ENCODE results near the gene FMO4. TPM values are rescaled to one million over a fixed set of nuclear protein-coding genes. Genes with fewer than 3 reads are reported as not detected.

The FMO4 gene
- total and polyA plus RNA-seq, 10 of the 15 experiments (the other 5 are each of a cell fraction or from before 2014, with no cell fraction given) = 0.26 to 3.0 (median 1.1) TPM

- ChIA-PET RAD21 (ENCODE audit: unreplicated experiment) (no interaction called here), SMC1A (ENCODE audit: uncharacterized antibody, unreplicated experiment) (interaction anchor here (2.0 kb wide), 1 partner anchor 15 kb away, joined by 7 read pairs; the partner anchor contains the start of gene FMO4), CTCF (no interaction called here), POLR2A (no interaction called here)
- in situ Hi-C loops (cut with MboI) = no loop called here
- intact Hi-C loops (cut with micrococcal nuclease; ENCODE audit: unreplicated experiment) = no loop called here
- TF ChIP-seq NR2C1 (IDR thresholded peaks at IDR 0.05) (no peak), TARDBP (IDR thresholded peaks at IDR 0.05; ENCODE audit: borderline replicate concordance) (no peak), ZBED1 (IDR thresholded peaks at IDR 0.05; ENCODE audit: borderline replicate concordance) (no peak), USF2 (IDR thresholded peaks at IDR 0.05; ENCODE audit: borderline replicate concordance, low read depth, low read length) (no peak), RELB (IDR thresholded peaks at IDR 0.05; ENCODE audit: low read depth) (no peak), ATF2 (IDR thresholded peaks at IDR 0.05; ENCODE audit: low read length) (no peak), MAX (IDR thresholded peaks at IDR 0.05; ENCODE audit: low read depth, low read length) (no peak), SMARCA5 (IDR thresholded peaks at IDR 0.05) (no peak), IKZF1 (conservative IDR thresholded peaks at IDR 0.05) (no peak), NFYA (IDR thresholded peaks at IDR 0.05; ENCODE audit: borderline replicate concordance, low read depth, low read length) (no peak), BACH1 (IDR thresholded peaks at IDR 0.05; ENCODE audit: borderline replicate concordance) (no peak), TCF12 (IDR thresholded peaks at IDR 0.05; ENCODE audit: low read depth, low read length) (no peak), LARP7 (IDR thresholded peaks at IDR 0.05) (no peak), MEF2B (IDR thresholded peaks at IDR 0.05; ENCODE audit: partially characterized antibody, poor library complexity, severe bottlenecking) (no peak), CBX5 (IDR thresholded peaks at IDR 0.05; ENCODE audit: low read depth) (no peak), RBBP5 (conservative IDR thresholded peaks at IDR 0.05) (no peak), NKRF (conservative IDR thresholded peaks at IDR 0.05) (no peak), ZNF622 (IDR thresholded peaks at IDR 0.05) (no peak), ZNF207 (IDR thresholded peaks at IDR 0.05; ENCODE audit: borderline replicate concordance) (no peak)
- Histone ChIP-seq H3K9ac (ENCODE audit: control insufficient read depth, insufficient read depth, low read length) (no peak overlapping the region), H4K20me1 (ENCODE audit: control insufficient read depth, insufficient read depth) (no peaks in the 10 kb centered on the region), H3K9me3 (replicated peaks; ENCODE audit: control insufficient read depth, insufficient read depth, low read length) (peaks cover 4% of the 10 kb centered on the region; the same call in 2 of the 3 replicates), H3K27me3 (replicated peaks in 1 of 2; ENCODE audit: control insufficient read depth in 2 of 2, insufficient read depth in 2 of 2, low read length in 1 of 2) (no peaks in the 10 kb centered on the region; a peak in 1 of 4 replicates), H3K4me2 (ENCODE audit: control insufficient read depth, insufficient read depth) (no peak overlapping the region), H3K4me1 (ENCODE audit: control insufficient read depth, insufficient read depth, low read length) (no peaks in the 10 kb centered on the region), H3K4me3 (no peak overlapping the region), H3K36me3 (ENCODE audit: control insufficient read depth in 2 of 2, insufficient read depth in 2 of 2, low read length in 1 of 2) (no peaks in the 10 kb centered on the region), H2AFZ (ENCODE audit: control insufficient read depth, low read depth, low read length) (no peak overlapping the region), H3K79me2 (ENCODE audit: control insufficient read depth, insufficient read depth, low read length) (no peaks in the 10 kb centered on the region), H3K27ac (ENCODE audit: control insufficient read depth, insufficient read depth) (no peak overlapping the region)
- DNase-seq (ENCODE audit: low read depth, low spot score) (no peak), FAIRE-seq (no peak), ATAC-seq (no peak)
- BruUV-seq (replicated peaks) = no TSS peak
- WGBS (ENCODE audit: insufficient coverage, insufficient replicate concordance, low lambda C conversion rate, missing lambda C conversion rate) = 52% methylated on average over 4 of the region's 4 CpGs
Measured at GRCh38 chr1:171298696-171299095, 15.3 kb upstream of the FMO4 start.
